HG02571 (cell line): ENCODE measurements around the gene JUP.

ENCODE experiments used
- ATAC-seq: cut with Tn5 transposase; IDR thresholded peaks from one replicate; pipeline ENCODE4 v1.9.1; 2021; ENCODE audit warnings: mild to moderate bottlenecking, moderate library complexity; ENCODE audit not compliant: unreplicated experiment

JUP gene

GRCh38 chr17:41760878-41761277 is 25.6 kb downstream of the JUP start:
- ATAC-seq, result no peak

- ATAC-seq, result no peak
Observed at GRCh38 chr17:41758601-41759000, 27.9 kb downstream of the JUP start.

DNA sequence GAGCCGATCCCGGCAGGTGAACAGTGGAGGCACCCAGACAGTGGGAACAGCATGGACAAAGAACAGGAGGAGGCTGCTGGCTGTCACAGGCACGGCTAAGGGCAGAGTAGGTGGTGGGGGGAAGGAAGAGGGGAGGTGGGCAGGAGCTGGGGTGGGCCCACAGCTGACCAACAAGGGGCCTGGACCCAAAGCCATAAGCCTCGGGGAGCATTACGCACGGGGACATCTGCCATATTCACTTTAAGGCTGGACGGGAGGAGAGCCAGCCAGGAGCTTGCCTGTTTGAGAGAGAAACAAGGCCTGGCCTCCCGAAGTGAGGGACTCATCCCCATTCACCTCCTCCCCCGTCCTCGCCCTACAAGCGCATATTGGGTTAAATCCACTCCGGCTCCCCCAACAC is 32.4 kb downstream of the JUP start:
- no peak for ATAC-seq

- ATAC-seq, result no peak
Observed at GRCh38 chr17:41751288-41751687, 35.2 kb downstream of the JUP start.

DNA sequence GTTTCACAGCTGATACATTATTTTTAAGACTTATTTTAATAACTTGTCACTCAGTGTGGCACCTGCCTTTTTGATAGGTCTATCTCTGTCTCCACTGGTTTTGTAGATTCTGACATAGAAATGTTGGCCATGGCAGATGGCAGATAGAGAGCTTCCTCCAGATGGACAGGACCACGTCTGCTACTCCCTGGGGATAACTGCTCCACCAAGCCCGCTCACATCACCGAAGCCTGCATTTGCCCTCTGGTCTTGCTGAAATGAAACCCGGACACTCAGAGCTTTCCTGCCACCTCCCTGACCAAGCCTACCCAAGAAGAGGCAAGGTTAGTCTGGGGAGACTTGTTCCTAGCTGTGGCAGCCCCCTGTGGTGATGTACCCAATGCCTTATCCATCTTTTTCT is 35.6 kb downstream of the JUP start:
- no peak for ATAC-seq

- ATAC-seq, result no peak
Observed at GRCh38 chr17:41748275-41748674, 38.2 kb downstream of the JUP start.

- ATAC-seq, result no peak
Observed at GRCh38 chr17:41741709-41742108, 44.8 kb downstream of the JUP start.

GRCh38 chr17:41740506-41740905 is 46.0 kb downstream of the JUP start:
- ATAC-seq, result no peak

GRCh38 chr17:41739661-41740352 is 46.7 kb downstream of the JUP start:
- ATAC-seq, result no peak

GRCh38 chr17:41738801-41739112 is 47.8 kb downstream of the JUP start:
- ATAC-seq, result no peak

- ATAC-seq, result no peak
Observed at GRCh38 chr17:41738077-41738800, 48.3 kb downstream of the JUP start.

DNA sequence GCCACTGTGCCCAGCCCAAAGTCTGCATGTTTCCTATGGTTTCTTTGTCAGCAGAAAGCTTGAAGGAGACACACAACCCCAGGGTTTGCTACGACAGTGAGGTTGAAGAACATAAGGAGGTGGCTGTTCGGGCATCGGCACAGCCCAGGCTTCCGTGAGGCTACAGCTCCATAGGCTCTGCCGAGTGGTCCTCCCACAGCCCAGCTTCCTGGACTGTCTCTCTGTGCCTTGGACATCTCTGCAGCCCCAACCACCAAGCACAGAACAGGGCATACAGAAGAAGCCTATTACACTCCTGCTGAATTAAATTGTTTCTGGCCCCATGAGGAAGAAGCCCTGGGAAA is 48.9 kb downstream of the JUP start:
- no peak for ATAC-seq

DNA sequence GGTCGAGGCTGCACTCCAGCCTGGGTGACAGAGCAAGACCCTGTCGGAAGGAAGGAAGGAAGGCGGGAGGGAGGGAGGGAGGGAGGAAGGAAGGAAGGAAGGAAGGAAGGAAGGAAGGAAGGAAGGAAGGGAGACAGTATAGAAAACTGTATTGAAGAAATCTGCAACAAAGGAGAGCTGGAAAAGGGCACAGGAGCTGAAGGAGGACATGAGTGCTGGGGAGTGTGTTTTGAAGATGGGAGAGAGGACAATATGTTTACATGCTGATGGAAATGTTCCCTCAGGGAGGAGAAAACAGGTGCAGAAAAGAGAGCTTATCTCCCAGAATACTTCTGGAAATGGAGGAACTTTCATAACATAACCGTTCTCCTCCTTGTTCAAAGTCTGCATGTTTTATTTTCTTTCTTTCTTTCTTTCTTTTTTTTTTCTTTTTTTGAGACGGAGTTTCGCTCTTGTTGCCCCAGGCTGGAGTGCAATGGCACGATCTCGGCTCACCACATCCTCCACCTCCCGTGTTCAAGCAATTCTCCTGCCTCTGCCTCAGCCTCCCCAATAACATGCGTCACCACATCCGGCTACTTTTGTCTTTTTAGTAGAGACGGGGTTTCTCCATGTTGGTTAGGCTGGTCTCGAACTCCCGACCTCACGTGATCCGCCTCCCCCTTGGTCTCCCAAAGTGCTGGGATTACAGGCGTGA is 49.4 kb downstream of the JUP start:
- no peak for ATAC-seq

DNA sequence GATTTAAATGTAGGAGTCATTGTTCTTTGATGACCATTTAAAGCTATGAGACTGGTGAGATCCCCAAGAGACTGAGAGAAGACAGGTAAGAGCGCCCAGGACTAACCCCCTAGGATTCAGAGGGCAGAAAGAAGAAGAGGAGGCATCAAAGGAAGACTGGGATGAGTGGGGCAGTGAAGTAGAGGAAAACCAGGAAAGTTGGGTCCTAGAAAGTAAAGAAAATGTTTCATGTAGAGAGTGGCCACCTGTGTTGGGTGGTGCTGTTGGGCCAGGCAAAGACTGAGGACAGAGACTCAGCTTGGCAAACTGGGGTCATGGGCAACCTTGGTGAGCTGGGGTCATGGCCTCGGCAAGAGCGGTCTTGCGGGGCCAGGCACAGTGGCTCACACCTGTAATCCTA is 50.8 kb downstream of the JUP start:
- no peak for ATAC-seq

GRCh38 chr17:41734949-41735313 is 51.6 kb downstream of the JUP start:
- no peak for ATAC-seq

GRCh38 chr17:41734139-41734948 is 52.2 kb downstream of the JUP start, which contains the start of gene HAP1:
HAP1 (minus strand) TSS chr17:41734643; CDS start chr17:41734634, 9 bp downstream.
- no peak for ATAC-seq

- no peak for ATAC-seq
Observed at GRCh38 chr17:41733348-41734138, 53.0 kb downstream of the JUP start.

DNA sequence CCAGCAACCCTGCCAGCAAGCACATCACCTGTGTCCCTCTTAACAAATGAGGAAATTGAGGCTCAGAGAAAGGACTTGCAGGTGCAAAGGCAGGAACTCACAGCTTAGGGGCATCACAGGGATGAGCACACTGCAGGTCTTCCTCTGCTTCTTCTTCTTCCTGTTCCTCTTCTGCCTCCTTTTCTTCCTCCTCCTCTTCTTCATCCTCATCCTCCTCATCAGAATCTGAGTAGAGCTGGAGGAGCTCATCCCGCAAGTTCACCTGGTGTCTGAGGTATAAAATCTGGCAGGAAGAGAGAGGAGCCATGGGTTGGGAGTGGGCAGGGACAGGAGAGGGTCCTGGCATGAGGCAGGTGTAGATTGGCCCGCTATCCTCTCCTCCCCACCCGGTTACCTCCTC is 54.7 kb downstream of the JUP start:
- no peak for ATAC-seq

GRCh38 chr17:41730479-41730878 is 56.0 kb downstream of the JUP start:
- ATAC-seq, result no peak

- no peak for ATAC-seq
Observed at GRCh38 chr17:41728056-41728455, 58.5 kb downstream of the JUP start.

DNA sequence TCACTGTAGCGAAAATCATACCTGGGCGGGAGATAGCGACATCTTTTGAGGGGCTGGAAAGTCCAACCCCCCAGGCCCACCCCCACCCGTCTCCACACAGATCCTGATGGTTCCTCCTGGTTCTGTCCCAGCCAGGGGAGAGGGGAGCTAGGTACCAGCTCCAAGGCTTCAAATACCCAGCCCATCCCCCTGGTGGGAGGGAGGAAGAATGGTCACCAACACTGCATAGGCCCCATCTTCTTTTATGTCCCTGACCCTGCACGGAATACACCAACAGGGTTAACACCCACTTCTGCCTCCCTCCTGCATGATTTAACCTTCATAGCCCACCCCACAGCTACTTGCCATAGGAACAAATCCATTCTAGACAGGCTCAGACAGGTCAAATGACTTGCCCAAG is 61.4 kb downstream of the JUP start:
- ATAC-seq, result no peak
